ENCODE measurements around the gene MFSD12. TPM values are rescaled to one million over a fixed set of nuclear protein-coding genes. Genes with fewer than 3 reads are reported as not detected.

Gene MFSD12
- total and polyA plus RNA-seq, 4 experiments from 2014 or later: 45.5 to 136 (median 91.3) TPM

GRCh38 chr19:3537101-3537437 lies 20.3 kb downstream of the MFSD12 start:
- no peaks in the 10 kb centered on the region for H3K4me1 Mint-ChIP-seq
- no peak overlapping the region for H3K27ac ChIP-seq (ENCODE audit: low read depth, low read length)
- H3K9me3 Mint-ChIP-seq: no peaks in the 10 kb centered on the region
- H3K4me3 ChIP-seq (ENCODE audit: low read length in 2 of 2): no peak overlapping the region
- POLR2A ChIA-PET (ENCODE audit: partially characterized antibody): interaction anchor here (1.3 to 1.7 kb wide), 3 partner anchors 8 to 20 kb away, joined by 3 to 4 read pairs (median 4); no protein-coding TSS in a partner anchor
- H3K36me3 Mint-ChIP-seq: peaks cover 14 to 24% of the 10 kb centered on the region in 2 donors
- H3K9me3 ChIP-seq (ENCODE audit: control insufficient read depth in 1 of 2, low read length in 2 of 2): no peaks in the 10 kb centered on the region
- H3K4me3 Mint-ChIP-seq: no peak overlapping the region
- H3K36me3 ChIP-seq (ENCODE audit: insufficient read depth, low read length): peaks cover 32% of the 10 kb centered on the region
- no peaks in the 10 kb centered on the region for H3K27me3 ChIP-seq (ENCODE audit: insufficient read depth, low read length)
- DNase-seq: no peak
- intact Hi-C loops (cut with micrococcal nuclease): no loop called here
- no peaks in the 10 kb centered on the region for H3K27me3 Mint-ChIP-seq
- CTCF ChIA-PET (ENCODE audit: partially characterized antibody): interaction anchor here (1.2 to 1.4 kb wide), 2 partner anchors 9 to 20 kb away, joined by 3 read pairs; partner anchors contain the start of gene MFSD12
- no peak overlapping the region for H3K27ac Mint-ChIP-seq
- no peaks in the 10 kb centered on the region for H3K4me1 ChIP-seq (ENCODE audit: insufficient read depth, low read length)

GRCh38 chr19:3536429-3537100 lies 20.8 kb downstream of the MFSD12 start:
- Mint-ChIP-seq H3K27me3 (no peaks in the 10 kb centered on the region), H3K9me3 (no peaks in the 10 kb centered on the region), H3K4me1 (no peaks in the 10 kb centered on the region), H3K36me3 (peaks cover 14 to 24% of the 10 kb centered on the region in 2 donors), H3K27ac (no peak overlapping the region), H3K4me3 (peak overlapping the region in 1 of 8 donors; percentile 20)
- no peak for DNase-seq
- intact Hi-C loops (cut with micrococcal nuclease): no loop called here
- no peak overlapping the region for H3K4me3 ChIP-seq (ENCODE audit: low read length in 2 of 2)
- peaks cover 34% of the 10 kb centered on the region for H3K36me3 ChIP-seq (ENCODE audit: insufficient read depth, low read length)
- H3K4me1 ChIP-seq (ENCODE audit: insufficient read depth, low read length): no peaks in the 10 kb centered on the region
- CTCF ChIA-PET (ENCODE audit: partially characterized antibody): interaction anchor here (1.2 to 1.4 kb wide), 2 partner anchors 10 to 20 kb away, joined by 3 read pairs; partner anchors contain the start of gene MFSD12
- H3K27me3 ChIP-seq (ENCODE audit: insufficient read depth, low read length): no peaks in the 10 kb centered on the region
- H3K27ac ChIP-seq (ENCODE audit: low read depth, low read length): no peak overlapping the region
- POLR2A ChIA-PET (ENCODE audit: partially characterized antibody): interaction anchor here (1.3 to 1.7 kb wide), 4 partner anchors 9 to 20 kb away, joined by 3 to 4 read pairs (median 4); no protein-coding TSS in a partner anchor
- no peaks in the 10 kb centered on the region for H3K9me3 ChIP-seq (ENCODE audit: control insufficient read depth in 1 of 2, low read length in 2 of 2)

GRCh38 chr19:3535981-3536380 lies 21.4 kb downstream of the MFSD12 start:
- Histone ChIP-seq H3K9me3 (ENCODE audit: control insufficient read depth in 1 of 2, low read length in 2 of 2) (no peaks in the 10 kb centered on the region), H3K4me1 (ENCODE audit: insufficient read depth, low read length) (no peaks in the 10 kb centered on the region), H3K4me3 (ENCODE audit: low read length in 2 of 2) (no peak overlapping the region), H3K27me3 (ENCODE audit: insufficient read depth, low read length) (no peaks in the 10 kb centered on the region), H3K36me3 (ENCODE audit: insufficient read depth, low read length) (peaks cover 40% of the 10 kb centered on the region), H3K27ac (ENCODE audit: low read depth, low read length) (no peak overlapping the region)
- no peak overlapping the region for H3K27ac Mint-ChIP-seq
- H3K9me3 Mint-ChIP-seq: no peaks in the 10 kb centered on the region
- H3K36me3 Mint-ChIP-seq: peaks cover 19 to 29% of the 10 kb centered on the region in 2 donors
- intact Hi-C loops (cut with micrococcal nuclease): no loop called here
- no peak for DNase-seq
- ChIA-PET POLR2A (ENCODE audit: partially characterized antibody) (interaction anchor here (1.3 to 1.7 kb wide), 3 partner anchors 9 to 21 kb away, joined by 3 to 4 read pairs (median 3); no protein-coding TSS in a partner anchor), CTCF (ENCODE audit: partially characterized antibody) (interaction anchor here (1.2 kb wide), 1 partner anchor 10 kb away, joined by 3 read pairs; no protein-coding TSS in a partner anchor)
- peaks cover 0 to 1% (median 0%) of the 10 kb centered on the region in 4 donors for H3K4me1 Mint-ChIP-seq
- H3K4me3 Mint-ChIP-seq: peak overlapping the region in 1 of 8 donors; percentile 20
- H3K27me3 Mint-ChIP-seq: no peaks in the 10 kb centered on the region

- Mint-ChIP-seq H3K27me3 (no peaks in the 10 kb centered on the region), H3K27ac (no peak overlapping the region), H3K4me1 (peaks cover 0 to 1% (median 0%) of the 10 kb centered on the region in 4 donors), H3K9me3 (no peaks in the 10 kb centered on the region), H3K4me3 (no peak overlapping the region), H3K36me3 (peaks cover 19 to 29% of the 10 kb centered on the region in 2 donors)
- Histone ChIP-seq H3K4me1 (ENCODE audit: insufficient read depth, low read length) (no peaks in the 10 kb centered on the region), H3K36me3 (ENCODE audit: insufficient read depth, low read length) (peaks cover 44% of the 10 kb centered on the region), H3K27me3 (ENCODE audit: insufficient read depth, low read length) (no peaks in the 10 kb centered on the region), H3K4me3 (ENCODE audit: low read length in 2 of 2) (no peak overlapping the region), H3K27ac (ENCODE audit: low read depth, low read length) (no peak overlapping the region), H3K9me3 (ENCODE audit: control insufficient read depth in 1 of 2, low read length in 2 of 2) (no peaks in the 10 kb centered on the region)
- intact Hi-C loops (cut with micrococcal nuclease): no loop called here
- CTCF ChIA-PET (ENCODE audit: partially characterized antibody): no interaction called here
- DNase-seq: no peak
- POLR2A ChIA-PET (ENCODE audit: partially characterized antibody): interaction anchor here (1.3 to 1.7 kb wide), 3 partner anchors 9 to 21 kb away, joined by 3 to 4 read pairs (median 3); no protein-coding TSS in a partner anchor
Observed at GRCh38 chr19:3535563-3535965, 21.8 kb downstream of the MFSD12 start.

GRCh38 chr19:3535235-3535535 lies 22.2 kb downstream of the MFSD12 start:
- Histone ChIP-seq H3K27me3 (ENCODE audit: insufficient read depth, low read length) (no peaks in the 10 kb centered on the region), H3K36me3 (ENCODE audit: insufficient read depth, low read length) (peaks cover 44% of the 10 kb centered on the region), H3K27ac (ENCODE audit: low read depth, low read length) (no peak overlapping the region), H3K4me1 (ENCODE audit: insufficient read depth, low read length) (no peaks in the 10 kb centered on the region), H3K4me3 (ENCODE audit: low read length in 2 of 2) (no peak overlapping the region), H3K9me3 (ENCODE audit: control insufficient read depth in 1 of 2, low read length in 2 of 2) (no peaks in the 10 kb centered on the region)
- Mint-ChIP-seq H3K4me3 (no peak overlapping the region), H3K27ac (peak overlapping the region in 1 of 7 donors; percentile 27), H3K36me3 (peaks cover 19 to 29% of the 10 kb centered on the region in 2 donors), H3K27me3 (no peaks in the 10 kb centered on the region), H3K4me1 (peaks cover 0 to 1% (median 0%) of the 10 kb centered on the region in 4 donors), H3K9me3 (no peaks in the 10 kb centered on the region)
- intact Hi-C loops (cut with micrococcal nuclease): no loop called here
- CTCF ChIA-PET (ENCODE audit: partially characterized antibody): no interaction called here
- POLR2A ChIA-PET (ENCODE audit: partially characterized antibody): interaction anchor here (1.5 kb wide), 1 partner anchor 9 kb away, joined by 3 read pairs; no protein-coding TSS in a partner anchor
- no peak for DNase-seq

GRCh38 chr19:3534375-3535234 lies 22.8 kb downstream of the MFSD12 start:
- DNase-seq: no peak
- POLR2A ChIA-PET (ENCODE audit: partially characterized antibody): no interaction called here
- no peaks in the 10 kb centered on the region for H3K27me3 ChIP-seq (ENCODE audit: insufficient read depth, low read length)
- no peaks in the 10 kb centered on the region for H3K9me3 Mint-ChIP-seq
- no peak overlapping the region for H3K4me3 Mint-ChIP-seq
- no peak overlapping the region for H3K27ac ChIP-seq (ENCODE audit: low read depth, low read length)
- peaks cover 14 to 27% of the 10 kb centered on the region in 2 donors for H3K36me3 Mint-ChIP-seq
- H3K4me1 ChIP-seq (ENCODE audit: insufficient read depth, low read length): no peaks in the 10 kb centered on the region
- H3K27ac Mint-ChIP-seq: peak overlapping the region in 4 of 7 donors; percentile 27 to 76 (median 69)
- H3K4me1 Mint-ChIP-seq: peaks cover 0 to 1% (median 0%) of the 10 kb centered on the region in 4 donors
- H3K27me3 Mint-ChIP-seq: no peaks in the 10 kb centered on the region
- H3K4me3 ChIP-seq (ENCODE audit: low read length in 2 of 2): no peak overlapping the region
- no peaks in the 10 kb centered on the region for H3K9me3 ChIP-seq (ENCODE audit: control insufficient read depth in 1 of 2, low read length in 2 of 2)
- H3K36me3 ChIP-seq (ENCODE audit: insufficient read depth, low read length): peaks cover 44% of the 10 kb centered on the region
- intact Hi-C loops (cut with micrococcal nuclease): no loop called here
- CTCF ChIA-PET (ENCODE audit: partially characterized antibody): no interaction called here

GRCh38 chr19:3533563-3534216 lies 23.7 kb downstream of the MFSD12 start:
- Mint-ChIP-seq H3K4me1 (peaks cover 0 to 1% (median 0%) of the 10 kb centered on the region in 4 donors), H3K27ac (no peak overlapping the region), H3K36me3 (peaks cover 10 to 26% of the 10 kb centered on the region in 2 donors), H3K9me3 (no peaks in the 10 kb centered on the region), H3K27me3 (no peaks in the 10 kb centered on the region), H3K4me3 (no peak overlapping the region)
- intact Hi-C loops (cut with micrococcal nuclease): no loop called here
- no peaks in the 10 kb centered on the region for H3K9me3 ChIP-seq (ENCODE audit: control insufficient read depth in 1 of 2, low read length in 2 of 2)
- H3K4me3 ChIP-seq (ENCODE audit: low read length in 2 of 2): no peak overlapping the region
- H3K27me3 ChIP-seq (ENCODE audit: insufficient read depth, low read length): no peaks in the 10 kb centered on the region
- H3K27ac ChIP-seq (ENCODE audit: low read depth, low read length): no peak overlapping the region
- no peaks in the 10 kb centered on the region for H3K4me1 ChIP-seq (ENCODE audit: insufficient read depth, low read length)
- peaks cover 44% of the 10 kb centered on the region for H3K36me3 ChIP-seq (ENCODE audit: insufficient read depth, low read length)
- CTCF ChIA-PET (ENCODE audit: partially characterized antibody): no interaction called here
- DNase-seq: no peak
- POLR2A ChIA-PET (ENCODE audit: partially characterized antibody): no interaction called here
